Measurements from ENCODE around the gene NDUFS1.
A peak's percentile ranks its signal among the peaks of the same experiment; 100 is the strongest.
"Not testable (repeated sequence)": the region's sequence is repeated elsewhere in the genome, so short reads cannot be mapped to it uniquely, and the experiment has no call there.

Gene NDUFS1

GRCh38 chr2:206159346-206160124 is at the start of gene NDUFS1, which contains the start of gene EEF1B2:
NDUFS1 (minus strand) TSS chr2:206159444; CDS start chr2:206153678, 5,766 bp downstream.
EEF1B2 (plus strand) TSS chr2:206159895; CDS start chr2:206159980, 85 bp downstream.
- peak; percentile 98 for DNase-seq (ENCODE audit: low spot score)

GRCh38 chr2:206208900-206209299 is 49.7 kb upstream of the NDUFS1 start:
- no peak for DNase-seq (ENCODE audit: low spot score)

- not testable (repeated sequence) for DNase-seq (ENCODE audit: low spot score)
Measured at GRCh38 chr2:206207316-206207715, 48.1 kb upstream of the NDUFS1 start.

- DNase-seq (ENCODE audit: low spot score): no peak
Measured at GRCh38 chr2:206204710-206205109, 45.5 kb upstream of the NDUFS1 start.

- DNase-seq (ENCODE audit: low spot score): no peak
Measured at GRCh38 chr2:206203331-206203730, 44.1 kb upstream of the NDUFS1 start.

GRCh38 chr2:206202446-206202845 is 43.2 kb upstream of the NDUFS1 start:
- DNase-seq (ENCODE audit: low spot score): no peak

GRCh38 chr2:206201075-206201848 is 42.0 kb upstream of the NDUFS1 start:
- DNase-seq (ENCODE audit: low spot score): no peak

- no peak for DNase-seq (ENCODE audit: low spot score)
Measured at GRCh38 chr2:206198677-206199076, 39.4 kb upstream of the NDUFS1 start.

- DNase-seq (ENCODE audit: low spot score): no peak
Measured at GRCh38 chr2:206193671-206194357, 34.6 kb upstream of the NDUFS1 start.

GRCh38 chr2:206192157-206192556 is 32.9 kb upstream of the NDUFS1 start:
- no peak for DNase-seq (ENCODE audit: low spot score)

GRCh38 chr2:206190689-206191088 is 31.4 kb upstream of the NDUFS1 start:
- DNase-seq (ENCODE audit: low spot score): no peak

GRCh38 chr2:206190111-206190510 is 30.9 kb upstream of the NDUFS1 start:
- DNase-seq (ENCODE audit: low spot score): no peak

GRCh38 chr2:206189691-206190090 is 30.4 kb upstream of the NDUFS1 start:
- no peak for DNase-seq (ENCODE audit: low spot score)

GRCh38 chr2:206181526-206181925 is 22.3 kb upstream of the NDUFS1 start:
- DNase-seq (ENCODE audit: low spot score): not testable (repeated sequence)

GRCh38 chr2:206176901-206177300 is 17.7 kb upstream of the NDUFS1 start:
- DNase-seq (ENCODE audit: low spot score): no peak

- no peak for DNase-seq (ENCODE audit: low spot score)
Measured at GRCh38 chr2:206176121-206176520, 16.9 kb upstream of the NDUFS1 start.

- no peak for DNase-seq (ENCODE audit: low spot score)
Measured at GRCh38 chr2:206173147-206173546, 13.9 kb upstream of the NDUFS1 start.

GRCh38 chr2:206171624-206172397 is 12.6 kb upstream of the NDUFS1 start:
- DNase-seq (ENCODE audit: low spot score): not testable (repeated sequence)

- not testable (repeated sequence) for DNase-seq (ENCODE audit: low spot score)
Measured at GRCh38 chr2:206168230-206168629, 9.0 kb upstream of the NDUFS1 start.

GRCh38 chr2:206164261-206164862 is 5.1 kb upstream of the NDUFS1 start:
- DNase-seq (ENCODE audit: low spot score): peak; percentile 33

- no peak for DNase-seq (ENCODE audit: low spot score)
Measured at GRCh38 chr2:206163251-206163880, 4.1 kb upstream of the NDUFS1 start.

Measured in activated CD4-positive, alpha-beta T cell treated with anti-CD3 and anti-CD28 coated beads, Interleukin-2, Interleukin-4, amounts not matched to agents 100 ng/mL and 50 ng/mL, durations not matched to agents 16 hours and 8 hours (primary cell).